Muscle of leg (tissue), 11 donors: ENCODE data around the gene STK4. TPM values are rescaled to one million over a fixed set of nuclear protein-coding genes. Genes with fewer than 3 reads are reported as not detected.

ENCODE experiments used
- DNase-seq: peaks from one replicate; pipeline ENCODE4 v3.0.0; 2013
- H3K27ac ChIP-seq: one replicate; pipeline ENCODE4 v1.5.1; 2013; ENCODE audit warnings: mild to moderate bottlenecking, low read length, control low read depth
- H3K27me3 ChIP-seq: one replicate; pipeline ENCODE4 v1.6.1; 2013; ENCODE audit warnings: low read length; ENCODE audit not compliant: control insufficient read depth, insufficient read depth
- H3K36me3 ChIP-seq: one replicate; pipeline ENCODE4 v1.6.1; 2013; ENCODE audit warnings: low read length; ENCODE audit not compliant: control insufficient read depth, insufficient read depth
- H3K4me1 ChIP-seq: one replicate; pipeline ENCODE4 v1.6.1; 2013; ENCODE audit warnings: low read length; ENCODE audit not compliant: control insufficient read depth, insufficient read depth
- H3K4me3 ChIP-seq: one replicate; pipeline ENCODE4 v1.5.1; 2013; ENCODE audit warnings: low read length, control low read depth
- H3K9me3 ChIP-seq: replicated peaks from 2 replicates; pipeline ENCODE4 v1.6.1; 2013; ENCODE audit warnings: low read depth, low read length; ENCODE audit not compliant: control insufficient read depth
- WGBS: methylation state at CpG from one replicate; pipeline ENCODE4 v1.1.5; 2013; ENCODE audit warnings: missing lambda C conversion rate; ENCODE audit not compliant: insufficient coverage; 5-methylcytosine and 5-hydroxymethylcytosine counted together
- polyA plus RNA-seq, 8 donors: library from polyadenylated mRNA; unstranded; fragments of 120-200 nt; gene quantifications; one replicate each; pipeline versions ENCODE4 v1.2.1 to v1.2.3, GENCODE V29; 2013; ENCODE audit warnings: inconsistent platforms in 1 of 8, low replicate concordance in 1 of 8; ENCODE audit not compliant: insufficient read length in 8 of 8, insufficient read depth in 1 of 8
- total RNA-seq: library from RNA; stranded (reverse); fragments of 120-200 nt; gene quantifications from one replicate; pipeline ENCODE4 v1.2.4, GENCODE V29; 2013

STK4 gene
- total and polyA plus RNA-seq, 9 donors, result 7.7 to 11.7 (median 8.8) TPM

DNA sequence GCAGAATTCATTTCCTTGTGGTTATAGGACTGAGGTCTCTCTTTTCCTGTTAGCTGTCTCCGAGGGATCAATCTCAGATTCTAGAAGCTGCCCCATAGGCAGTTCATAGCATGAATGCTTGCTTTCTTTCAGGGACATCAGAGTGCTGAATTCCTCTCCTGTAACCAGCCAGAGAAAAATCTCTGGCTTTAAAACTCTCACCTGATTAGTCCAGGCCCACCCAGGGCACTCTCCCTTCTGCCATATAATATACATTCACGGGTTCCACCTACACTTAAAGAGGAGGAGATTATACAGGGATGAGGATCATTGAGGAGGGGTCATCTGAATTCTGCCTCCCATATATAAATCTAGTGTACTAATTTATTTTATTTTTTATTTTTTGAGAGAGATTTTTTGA is 136.8 kb downstream of the STK4 start:
- DNase-seq, result no peak
- Histone ChIP-seq H3K4me1 (no peaks in the 10 kb centered on the region), H3K36me3 (no peaks in the 10 kb centered on the region), H3K9me3 (no peaks in the 10 kb centered on the region), H3K27ac (no peak overlapping the region), H3K4me3 (no peak overlapping the region), H3K27me3 (peaks cover 51% of the 10 kb centered on the region)
- 71% methylated on average over 1 of the region's 2 CpGs for WGBS

DNA sequence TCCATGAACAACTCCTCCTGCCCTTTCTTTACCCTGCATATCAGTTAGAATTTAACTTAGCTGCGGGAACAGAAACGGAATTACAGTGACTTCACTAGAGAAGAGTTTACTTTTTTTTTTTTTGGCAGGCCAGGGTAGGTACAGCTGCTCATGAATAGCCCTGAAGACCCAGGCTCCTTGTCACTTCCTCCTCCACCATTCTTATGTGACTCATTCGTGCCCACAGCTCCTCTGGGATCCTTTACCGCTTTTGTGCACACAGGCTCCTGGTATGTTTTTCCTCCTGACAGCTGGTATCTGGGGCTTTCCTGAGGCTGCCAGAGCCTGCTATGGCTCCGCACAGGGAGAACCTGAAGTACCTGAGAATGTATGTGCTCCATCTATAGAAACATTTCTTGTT is 138.5 kb downstream of the STK4 start:
- Histone ChIP-seq H3K4me1 (no peaks in the 10 kb centered on the region), H3K9me3 (no peaks in the 10 kb centered on the region), H3K4me3 (no peak overlapping the region), H3K27ac (no peak overlapping the region), H3K36me3 (no peaks in the 10 kb centered on the region), H3K27me3 (peaks cover 34% of the 10 kb centered on the region)
- no peak for DNase-seq
- 40% methylated on average over 3 of the region's 5 CpGs for WGBS

DNA sequence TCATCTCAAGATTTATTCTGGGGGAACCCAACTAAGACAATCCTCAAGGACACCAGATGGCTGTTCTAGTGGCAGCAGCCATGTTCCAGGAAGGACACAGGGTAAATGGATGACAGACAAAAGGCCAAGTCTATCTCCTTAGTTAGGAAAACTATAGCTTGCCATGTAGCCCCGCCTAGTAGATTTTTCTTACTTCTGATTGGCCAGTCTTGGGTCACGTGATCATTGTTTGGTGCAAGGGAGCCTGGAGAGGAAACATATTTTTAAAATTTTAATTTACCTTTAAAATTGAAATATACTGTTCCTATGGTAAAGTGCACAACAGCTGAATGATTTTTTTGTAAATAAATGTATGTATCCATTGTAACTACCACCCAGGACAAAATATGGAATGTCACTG is 139.0 kb downstream of the STK4 start:
- Histone ChIP-seq H3K36me3 (no peaks in the 10 kb centered on the region), H3K4me3 (no peak overlapping the region), H3K27me3 (peaks cover 30% of the 10 kb centered on the region), H3K9me3 (no peaks in the 10 kb centered on the region), H3K4me1 (no peaks in the 10 kb centered on the region), H3K27ac (no peak overlapping the region)
- no CpG with 5 or more reads among the region's 2 CpGs for WGBS
- DNase-seq, result no peak

DNA sequence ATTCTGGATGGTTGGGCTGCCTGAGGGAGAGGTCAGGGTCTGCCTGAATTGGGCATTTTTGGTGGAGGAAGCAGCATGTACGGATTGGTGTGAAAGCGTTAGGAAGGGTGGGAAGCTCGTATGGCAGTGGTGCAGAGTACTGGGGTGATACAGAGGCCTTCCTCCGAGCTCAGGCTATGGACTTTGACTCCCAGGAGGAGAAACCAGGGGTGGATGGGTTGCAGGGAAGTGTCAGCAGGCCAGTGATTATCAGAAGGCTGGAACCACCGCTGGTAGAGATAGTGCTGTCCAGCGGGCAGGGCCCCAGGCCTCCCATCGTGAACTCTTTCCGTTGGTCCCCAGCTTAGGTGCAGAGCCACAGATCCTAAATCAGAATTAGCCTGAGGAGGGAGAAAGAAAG is 143.3 kb downstream of the STK4 start:
- H3K36me3 ChIP-seq, result no peaks in the 10 kb centered on the region
- H3K27ac ChIP-seq, result no peak overlapping the region
- 49% methylated on average over 5 of the region's 8 CpGs for WGBS
- no peaks in the 10 kb centered on the region for H3K9me3 ChIP-seq
- H3K4me1 ChIP-seq, result no peaks in the 10 kb centered on the region
- peaks cover 5% of the 10 kb centered on the region for H3K27me3 ChIP-seq
- DNase-seq, result no peak
- H3K4me3 ChIP-seq, result no peak overlapping the region

DNA sequence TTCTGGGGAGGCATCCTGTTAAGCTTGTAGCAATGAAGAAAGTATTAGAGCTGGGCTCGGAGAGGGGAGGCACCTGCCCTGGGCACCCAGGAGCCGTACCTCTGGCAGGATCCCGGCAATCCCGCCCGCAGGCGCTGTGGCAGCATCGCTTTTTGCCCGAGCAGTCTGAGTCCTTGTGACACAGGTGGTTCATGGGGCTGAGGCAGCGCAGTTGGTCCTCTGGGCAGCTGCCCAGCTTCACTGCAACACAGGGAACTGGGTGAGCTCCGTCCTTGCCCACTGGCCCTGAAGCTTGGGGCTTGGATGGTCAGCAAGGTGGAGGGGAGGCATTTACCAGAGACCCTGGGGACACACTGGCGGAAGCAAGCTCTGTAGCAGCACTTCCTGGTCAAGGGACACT is 144.0 kb downstream of the STK4 start:
- Histone ChIP-seq H3K27me3 (peaks cover 11% of the 10 kb centered on the region), H3K36me3 (no peaks in the 10 kb centered on the region), H3K27ac (no peak overlapping the region), H3K4me1 (no peaks in the 10 kb centered on the region), H3K4me3 (no peak overlapping the region), H3K9me3 (no peaks in the 10 kb centered on the region)
- no peak for DNase-seq
- WGBS, result 84% methylated on average over 11 of the region's 11 CpGs

DNA sequence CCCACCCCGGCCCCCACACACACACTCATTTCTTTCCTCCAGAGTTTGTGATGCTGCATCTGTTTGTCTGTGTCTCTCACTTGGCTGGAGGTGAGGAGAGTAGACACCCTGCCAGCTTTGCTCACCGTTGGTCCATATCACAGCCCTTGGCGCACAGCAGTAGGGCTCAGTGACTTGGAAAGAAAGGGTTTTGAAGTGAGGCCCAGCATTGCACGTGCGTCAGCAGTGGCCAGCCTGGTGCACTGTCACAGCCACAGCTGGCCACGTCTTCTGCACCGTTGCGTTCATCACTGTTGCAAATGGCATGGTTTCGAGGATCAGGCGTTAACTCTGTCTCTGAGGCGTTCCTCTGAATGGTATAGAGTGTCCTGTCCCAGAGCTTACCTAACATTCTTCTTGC is 145.0 kb downstream of the STK4 start:
- no peak for DNase-seq

DNA sequence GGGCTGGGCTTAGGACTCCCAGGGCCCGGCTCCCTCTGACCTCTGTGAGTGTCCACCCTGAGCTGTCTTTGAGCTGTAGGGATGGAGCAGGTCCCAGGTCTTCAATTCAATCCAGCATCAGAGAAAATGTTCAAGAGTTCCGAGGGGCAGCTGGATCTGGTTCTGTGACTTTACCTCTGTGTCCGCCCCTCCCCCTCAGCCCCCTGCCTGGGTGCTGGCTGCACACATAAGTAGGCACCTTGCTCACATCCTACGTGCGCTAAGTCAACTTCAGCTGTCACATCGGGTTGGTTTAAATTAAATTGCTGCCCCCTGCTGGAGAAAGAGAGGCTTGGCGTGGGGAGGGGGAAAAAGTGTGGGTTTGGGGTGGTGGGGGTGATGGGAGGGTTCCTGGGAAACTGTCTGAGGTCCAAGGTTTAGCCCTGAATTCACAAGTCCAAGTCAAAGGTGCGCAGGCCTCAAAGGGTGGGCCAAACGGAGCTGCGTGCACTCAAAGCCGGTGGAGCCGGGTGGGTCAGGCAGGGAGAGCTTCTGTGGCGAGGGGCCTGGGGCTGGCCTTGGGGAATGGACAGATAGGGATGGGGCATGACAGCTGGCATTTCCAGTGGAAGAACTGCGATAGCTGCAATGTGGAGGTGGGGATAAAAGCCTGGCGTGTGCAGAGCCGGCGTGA is 145.6 kb downstream of the STK4 start:
- Histone ChIP-seq H3K27ac (no peak overlapping the region), H3K27me3 (peaks cover 13% of the 10 kb centered on the region), H3K9me3 (no peaks in the 10 kb centered on the region), H3K36me3 (no peaks in the 10 kb centered on the region), H3K4me1 (no peaks in the 10 kb centered on the region), H3K4me3 (no peak overlapping the region)
- 40% methylated on average over 15 of the region's 17 CpGs for WGBS
- DNase-seq, result no peak

More for the DNA sequence above, 145.0 kb downstream of the STK4 start:
- 55% methylated on average over 10 of the region's 11 CpGs for WGBS
- Histone ChIP-seq H3K36me3 (no peaks in the 10 kb centered on the region), H3K9me3 (no peaks in the 10 kb centered on the region), H3K4me3 (no peak overlapping the region), H3K27ac (no peak overlapping the region), H3K27me3 (peaks cover 13% of the 10 kb centered on the region), H3K4me1 (no peaks in the 10 kb centered on the region)

DNA sequence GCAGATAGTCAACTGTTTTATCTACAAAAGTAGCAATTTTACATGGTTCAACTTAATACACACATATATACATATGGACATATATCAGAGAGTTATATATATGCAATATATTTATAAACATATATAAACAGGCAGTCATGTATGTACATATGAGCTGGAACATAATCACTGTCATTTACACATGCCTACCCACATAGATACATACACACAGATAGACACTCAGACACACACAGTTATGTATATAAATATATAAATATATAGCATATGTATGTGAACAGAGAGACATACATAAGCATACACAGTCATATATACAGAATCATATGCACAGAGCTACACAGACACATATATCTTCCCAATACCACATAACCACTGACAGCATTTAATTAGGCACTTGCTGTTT is 146.4 kb downstream of the STK4 start:
- H3K4me3 ChIP-seq, result no peak overlapping the region
- no peak overlapping the region for H3K27ac ChIP-seq
- no peak for DNase-seq
- H3K9me3 ChIP-seq, result no peaks in the 10 kb centered on the region
- no peaks in the 10 kb centered on the region for H3K36me3 ChIP-seq
- peaks cover 13% of the 10 kb centered on the region for H3K27me3 ChIP-seq
- H3K4me1 ChIP-seq, result no peaks in the 10 kb centered on the region

DNA sequence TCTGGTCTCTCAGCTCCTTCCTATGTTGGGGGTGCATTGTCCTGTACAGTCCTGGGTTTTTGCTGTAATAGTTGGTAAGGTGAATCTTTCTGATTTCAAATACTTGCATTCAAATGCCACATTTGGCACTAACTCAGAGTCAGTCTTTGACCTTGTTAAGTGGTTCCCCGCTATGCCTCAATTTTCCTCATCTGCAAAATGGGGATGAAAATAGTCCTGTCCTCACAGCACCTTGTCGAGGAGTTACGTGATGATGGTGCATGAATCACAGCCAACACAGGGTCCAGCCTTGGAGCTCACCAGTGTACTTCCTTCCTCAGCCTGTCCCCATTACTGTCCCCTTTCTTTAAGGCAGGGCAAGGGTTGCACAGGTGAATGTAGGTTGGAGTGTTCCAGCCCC is 147.6 kb downstream of the STK4 start:
- no peak for DNase-seq
- peaks cover 13% of the 10 kb centered on the region for H3K27me3 ChIP-seq
- WGBS, result 100% methylated on average over 1 of the region's 3 CpGs

DNA sequence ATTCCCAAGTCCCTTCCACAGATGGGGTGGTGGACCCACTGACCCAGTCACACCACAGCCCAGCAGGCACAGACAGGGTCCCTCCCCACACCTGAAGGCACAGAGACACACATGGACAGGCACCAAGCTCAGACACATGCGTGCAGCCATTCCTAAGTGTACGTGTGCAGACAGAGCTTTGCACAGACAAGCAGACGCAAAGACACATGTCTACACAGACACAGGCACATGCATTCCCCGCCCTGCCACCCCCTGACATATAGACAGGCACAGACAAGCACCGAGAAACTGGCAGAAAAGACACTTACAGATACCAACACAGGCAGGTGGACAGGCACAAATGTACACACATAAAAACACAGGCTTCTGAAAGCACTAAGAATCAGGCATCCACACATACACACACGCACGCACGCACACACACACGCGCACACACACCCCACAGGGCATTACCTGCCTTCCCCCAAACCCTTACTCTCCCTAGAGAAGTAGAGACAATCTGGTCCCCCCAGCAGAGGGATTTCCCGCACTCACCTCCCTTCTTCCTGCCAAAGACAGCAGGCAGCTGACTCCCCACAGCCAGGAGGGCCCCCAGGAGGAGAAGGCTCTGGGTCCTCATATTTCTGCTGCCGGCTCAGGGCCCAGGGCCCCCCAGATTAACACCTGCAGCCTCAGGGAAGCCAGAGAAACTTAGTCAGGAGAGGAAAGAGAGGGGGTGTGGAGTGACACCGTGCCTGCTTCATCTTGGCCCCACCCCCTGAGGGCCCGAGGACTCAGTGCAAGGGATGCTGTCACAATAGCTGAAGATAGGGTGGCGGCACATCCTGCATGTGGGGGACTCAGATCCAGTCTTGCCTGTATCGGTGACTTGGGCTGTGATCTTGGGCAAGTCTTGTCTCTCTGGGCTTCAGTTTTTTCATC is 148.4 kb downstream of the STK4 start, which contains the start of gene WFDC5:
WFDC5 (minus strand) TSS at position 710 of the 921 bp plus-strand sequence; CDS start at position 619, 91 bp downstream.
- H3K4me3 ChIP-seq, result no peak within 1 kb of the TSS
- H3K9me3 ChIP-seq, result no peaks in the 10 kb centered on the region
- H3K27me3 ChIP-seq, result peaks cover 15% of the 10 kb centered on the region
- H3K4me1 ChIP-seq, result no peaks in the 10 kb centered on the region
- 38% methylated on average over 13 of the region's 16 CpGs for WGBS
- DNase-seq, result no peak
- no peak within 1 kb of the TSS for H3K27ac ChIP-seq
- no peaks in the 10 kb centered on the region for H3K36me3 ChIP-seq

More for the DNA sequence above, 147.6 kb downstream of the STK4 start:
- Histone ChIP-seq H3K4me3 (no peak overlapping the region), H3K9me3 (no peaks in the 10 kb centered on the region), H3K27ac (no peak overlapping the region), H3K36me3 (no peaks in the 10 kb centered on the region), H3K4me1 (no peaks in the 10 kb centered on the region)
